ENCODE results near the gene SLC45A3.

- TF ChIP-seq POLR2AphosphoS5 (IDR thresholded peaks at IDR 0.05; ENCODE audit: low read depth, low read length) (no peak), REST (IDR thresholded peaks at IDR 0.05; ENCODE audit: insufficient read depth in 1 of 2, low read depth in 2 of 2, low read length in 2 of 2) (no peak), SIN3A (IDR thresholded peaks at IDR 0.05; ENCODE audit: borderline replicate concordance, insufficient read depth, low read length) (no peak), TAF1 (IDR thresholded peaks at IDR 0.05; ENCODE audit: borderline replicate concordance, insufficient read depth, low read length) (no peak), FOXP2 (optimal IDR thresholded peaks at IDR 0.05; ENCODE audit: borderline replicate concordance, extremely low read depth, extremely low read length, insufficient read depth) (no peak)
Observed at GRCh38 chr1:205672970-205673369, 7.3 kb downstream of the SLC45A3 start.
